HepG2 (cell line): ENCODE data around the gene HID1. TPM values are rescaled to one million over a fixed set of nuclear protein-coding genes. Genes with fewer than 3 reads are reported as not detected.

ENCODE experiments used
- GTF3A ChIP-seq: sonication (generic); formaldehyde crosslinking; conservative IDR thresholded peaks from 2 replicates; pipeline ENCODE4 v1.4.0; 2020; ENCODE audit warnings: mild to moderate bottlenecking, missing genetic modification reagents
- JARID2 ChIP-seq: sonication (generic); formaldehyde crosslinking; IDR thresholded peaks from 2 replicates; pipeline ENCODE4 v1.8.1; 2023; ENCODE audit warnings: missing genetic modification reagents, inconsistent platforms; ENCODE audit not compliant: insufficient replicate concordance
- KLF11 ChIP-seq: IDR thresholded peaks from 2 replicates; pipeline ENCODE4 v1.6.1; 2016; ENCODE audit warnings: missing compliant biosample characterization
- MAX ChIP-seq: IDR thresholded peaks from 2 replicates; pipeline ENCODE4 v1.6.1; 2012; ENCODE audit warnings: inconsistent platforms
- MXD4 ChIP-seq: IDR thresholded peaks from 2 replicates; pipeline ENCODE4 v1.6.1; 2016; ENCODE audit warnings: mild to moderate bottlenecking, missing biosample characterization, missing genetic modification reagents
- NFIB ChIP-seq: sonication (generic); formaldehyde crosslinking; IDR thresholded peaks from 2 replicates; pipeline ENCODE4 v1.9.0; 2021; ENCODE audit warnings: missing genetic modification reagents, mild to moderate bottlenecking, borderline replicate concordance
- NFYB ChIP-seq: sonication (generic); formaldehyde crosslinking; IDR thresholded peaks from 2 replicates; pipeline ENCODE4 v1.4.0; 2020; ENCODE audit warnings: missing genetic modification reagents
- NPAS2 ChIP-seq: sonication (generic); formaldehyde crosslinking; IDR thresholded peaks from 2 replicates; pipeline ENCODE4 v1.8.0; 2022; ENCODE audit warnings: mild to moderate bottlenecking, missing genetic modification reagents, borderline replicate concordance
- PHF20 ChIP-seq: sonication (generic); formaldehyde crosslinking; IDR thresholded peaks from 2 replicates; pipeline ENCODE4 v1.5.0; 2020; ENCODE audit warnings: mild to moderate bottlenecking, missing genetic modification reagents
- RXRB ChIP-seq: IDR thresholded peaks from 2 replicates; pipeline ENCODE4 v1.6.1; 2016; ENCODE audit warnings: borderline replicate concordance, missing genetic modification reagents, missing compliant biosample characterization
- SKIL ChIP-seq: sonication (generic); formaldehyde crosslinking; IDR thresholded peaks from 2 replicates; pipeline ENCODE4 v1.8.0; 2022; ENCODE audit warnings: missing genetic modification reagents, mild to moderate bottlenecking, moderate library complexity, borderline replicate concordance
- SOX6 ChIP-seq, 2 experiments: fragments of 450-650 bp in 1 of 2; sonication (generic) in 1 of 2; formaldehyde crosslinking in 1 of 2; IDR thresholded peaks; 2 replicates each; pipeline versions ENCODE4 v1.4.0 to v1.6.1; 2017 to 2020; ENCODE audit warnings: antibody characterized with exemption in 1 of 2, mild to moderate bottlenecking in 1 of 2, missing genetic modification reagents in 1 of 2
- SUZ12 ChIP-seq: fragments of 150-350 bp; IDR thresholded peaks from 2 replicates; pipeline ENCODE4 v1.6.1; 2014; ENCODE audit warnings: low read depth, low read length
- ZBTB33 ChIP-seq: sonication (generic); formaldehyde crosslinking; IDR thresholded peaks from 2 replicates; pipeline ENCODE4 v1.4.0; 2020; ENCODE audit warnings: missing genetic modification reagents
- ZFP36 ChIP-seq: fragments of 150-350 bp; IDR thresholded peaks from 2 replicates; pipeline ENCODE4 v1.6.1; 2018; ENCODE audit warnings: borderline replicate concordance, low read length, low read depth; ENCODE audit not compliant: partially characterized antibody
- ZFP36L2 ChIP-seq: sonication (generic); formaldehyde crosslinking; IDR thresholded peaks from 2 replicates; pipeline ENCODE4 v1.4.0; 2020; ENCODE audit warnings: missing genetic modification reagents
- ZNF251 ChIP-seq: sonication (generic); formaldehyde crosslinking; IDR thresholded peaks from 2 replicates; pipeline ENCODE4 v1.9.0; 2021; ENCODE audit warnings: mild to moderate bottlenecking, missing genetic modification reagents
- ZNF484 ChIP-seq: sonication (generic); formaldehyde crosslinking; IDR thresholded peaks from 2 replicates; pipeline ENCODE4 v1.5.1; 2020; ENCODE audit warnings: mild to moderate bottlenecking, low read depth, missing genetic modification reagents, borderline replicate concordance
- ZNF543 ChIP-seq: sonication (generic); formaldehyde crosslinking; IDR thresholded peaks from 2 replicates; pipeline ENCODE4 v1.4.0; 2020; ENCODE audit warnings: mild to moderate bottlenecking, missing genetic modification reagents
- ZNF569 ChIP-seq: sonication (generic); formaldehyde crosslinking; IDR thresholded peaks from 2 replicates; pipeline ENCODE4 v1.5.0; 2020; ENCODE audit warnings: mild to moderate bottlenecking, missing genetic modification reagents, moderate library complexity, borderline replicate concordance
- ZNF605 ChIP-seq: sonication (generic); formaldehyde crosslinking; IDR thresholded peaks from 2 replicates; pipeline ENCODE4 v1.8.0; 2022; ENCODE audit warnings: mild to moderate bottlenecking, missing genetic modification reagents
- ZNF740 ChIP-seq: sonication (generic); formaldehyde crosslinking; IDR thresholded peaks from 2 replicates; pipeline ENCODE4 v1.4.0; 2020; ENCODE audit warnings: missing genetic modification reagents
- ZSCAN25 ChIP-seq: sonication (generic); formaldehyde crosslinking; IDR thresholded peaks from 2 replicates; pipeline ENCODE4 v1.8.0; 2022; ENCODE audit warnings: mild to moderate bottlenecking, missing genetic modification reagents
- polyA plus RNA-seq, 8 experiments: library from polyadenylated mRNA; depleted of rRNA in 3 of 8; stranded (reverse) in 7 of 8; unstranded in 1 of 8; fragments of >200 nt; fragmentation: Illumina TruSeq in 4 of 8; extraction: Trizol in 4 of 8; gene quantifications; 2 replicates each; pipeline versions ENCODE4 v1.2.1 to v1.2.3, GENCODE V29; 2011 to 2016; ENCODE audit warnings: low read depth in 4 of 8, missing spikeins in 1 of 8, mixed read lengths in 1 of 8; ENCODE audit not compliant: insufficient read depth in 1 of 8
- total RNA-seq, 5 experiments: library from RNA; depleted of rRNA; stranded (reverse); fragments of >200 nt; fragmentation: Illumina TruSeq; extraction: Trizol; gene quantifications; 2 replicates each; pipeline ENCODE4 v1.2.3, GENCODE V29; 2016; ENCODE audit warnings: low read depth in 1 of 5
- TF ChIP-seq, protein P1 (sequence below): sonication (generic); formaldehyde crosslinking; IDR thresholded peaks from 2 replicates; pipeline ENCODE4 v1.4.0; 2020; ENCODE audit warnings: missing genetic modification reagents

Gene HID1
- total and polyA plus RNA-seq, 2 of the 13 experiments (the other 11 are each of a cell fraction or from before 2014, with no cell fraction given) = 2.1 to 10.6 TPM

DNA sequence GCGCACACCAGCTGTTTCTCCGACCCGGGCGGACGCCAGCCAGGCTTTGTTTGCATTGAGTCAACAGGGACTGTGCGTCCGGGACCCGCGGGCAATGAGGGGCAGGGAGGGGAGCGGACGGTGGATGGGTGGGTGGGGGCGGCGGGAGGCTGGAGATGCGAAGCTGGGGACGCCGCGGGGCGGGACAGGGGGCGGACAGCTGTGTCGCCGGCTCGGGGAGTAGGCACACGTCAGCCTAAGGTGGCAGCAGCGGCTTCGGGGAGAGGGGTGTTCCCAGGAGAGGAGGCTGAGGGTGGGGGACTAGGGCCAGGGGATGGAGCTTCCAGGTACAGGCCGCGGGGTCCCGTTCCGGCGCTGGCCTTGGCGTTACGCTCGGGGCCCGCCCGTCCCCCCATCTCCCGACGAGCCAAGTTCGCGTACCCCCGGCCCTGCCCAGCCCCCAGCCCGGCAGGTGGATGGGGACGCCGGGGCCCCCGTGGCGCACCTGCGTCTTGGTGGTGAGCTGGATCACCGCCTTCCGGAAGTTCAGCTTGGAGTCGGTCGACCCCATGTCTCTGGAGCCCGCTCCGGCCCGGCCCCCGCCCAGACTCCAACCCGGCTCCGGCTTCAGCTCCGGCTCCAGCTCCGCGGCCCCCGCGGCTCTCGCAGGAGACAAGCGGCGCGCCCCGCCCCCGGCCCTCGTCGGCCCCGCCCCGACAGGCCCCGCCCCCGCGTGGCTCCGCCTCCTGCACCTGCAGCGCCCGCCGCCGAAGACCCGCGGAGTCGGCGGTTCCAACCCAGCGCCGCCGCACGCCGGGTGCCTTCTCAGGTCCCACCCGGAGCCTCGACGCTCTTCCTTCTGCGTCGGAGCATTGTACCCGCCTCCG is at the start of gene HID1 (continued):
- TF ChIP-seq NPAS2 (CRISPR knock-in tag) = no peak
- TF ChIP-seq ZNF251 (CRISPR knock-in tag) = no peak
- peak; percentile 49; the same call in 1 of the 2 replicates for TF ChIP-seq RXRB (CRISPR knock-in tag)
- TF ChIP-seq NFYB (CRISPR knock-in tag) = no peak
- peak; percentile 66 for TF ChIP-seq MAX
- TF ChIP-seq PHF20 (CRISPR knock-in tag) = no peak
- no peak for TF ChIP-seq ZSCAN25
- no peak; the same call in 1 of the 2 replicates for TF ChIP-seq ZNF543 (CRISPR knock-in tag)
- no peak for TF ChIP-seq MXD4 (CRISPR knock-in tag)
- TF ChIP-seq, protein P1, sequence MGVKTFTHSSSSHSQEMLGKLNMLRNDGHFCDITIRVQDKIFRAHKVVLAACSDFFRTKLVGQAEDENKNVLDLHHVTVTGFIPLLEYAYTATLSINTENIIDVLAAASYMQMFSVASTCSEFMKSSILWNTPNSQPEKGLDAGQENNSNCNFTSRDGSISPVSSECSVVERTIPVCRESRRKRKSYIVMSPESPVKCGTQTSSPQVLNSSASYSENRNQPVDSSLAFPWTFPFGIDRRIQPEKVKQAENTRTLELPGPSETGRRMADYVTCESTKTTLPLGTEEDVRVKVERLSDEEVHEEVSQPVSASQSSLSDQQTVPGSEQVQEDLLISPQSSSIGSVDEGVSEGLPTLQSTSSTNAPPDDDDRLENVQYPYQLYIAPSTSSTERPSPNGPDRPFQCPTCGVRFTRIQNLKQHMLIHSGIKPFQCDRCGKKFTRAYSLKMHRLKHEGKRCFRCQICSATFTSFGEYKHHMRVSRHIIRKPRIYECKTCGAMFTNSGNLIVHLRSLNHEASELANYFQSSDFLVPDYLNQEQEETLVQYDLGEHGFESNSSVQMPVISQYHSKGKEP = no peak
- no peak for TF ChIP-seq SOX6 (IDR thresholded peaks at IDR 0.05)
- TF ChIP-seq SOX6 (CRISPR knock-in tag; IDR thresholded peaks at IDR 0.05) = peak; percentile 32
- TF ChIP-seq SUZ12 = no peak
- TF ChIP-seq ZNF484 = no peak
- no peak for TF ChIP-seq NFIB (CRISPR knock-in tag)
- TF ChIP-seq ZFP36L2 = no peak
- no peak for TF ChIP-seq JARID2 (CRISPR knock-in tag)
- TF ChIP-seq SKIL (CRISPR knock-in tag) = peak; percentile 65; the same call in 1 of the 2 replicates
- no peak for TF ChIP-seq KLF11 (CRISPR knock-in tag)
- TF ChIP-seq ZNF569 = no peak
- no peak for TF ChIP-seq GTF3A (CRISPR knock-in tag)
- 0 out of 2 replicates have a peak, but pooled peaks have one; percentile 38 for TF ChIP-seq ZNF740 (CRISPR knock-in tag)
- TF ChIP-seq ZBTB33 (CRISPR knock-in tag) = no peak; the same call in 1 of the 2 replicates
- no peak for TF ChIP-seq ZNF605 (CRISPR knock-in tag)
- TF ChIP-seq ZFP36 = no peak
